Left lobe of liver (tissue), 2 donors: ENCODE measurements around the gene PDE9A. TPM values are rescaled to one million over a fixed set of nuclear protein-coding genes. Genes with fewer than 3 reads are reported as not detected.

Experiments
- ATAC-seq: fragments of 200-7000 bp; cut with Tn5 transposase; one replicate; pipeline ENCODE4 v1.9.1; 2020; ENCODE audit warnings: mild to moderate bottlenecking, moderate library complexity
- DNase-seq: peaks from one replicate; pipeline ENCODE4 v3.0.0-alpha.2; 2020; ENCODE audit warnings: low spot score
- total RNA-seq: library from RNA; stranded (reverse); gene quantifications from one replicate; pipeline ENCODE4 v1.2.1, GENCODE V29; 2021
- donor health status: DM: no; HTN: no; CAD: no; lungs with moderate emphysema.
- donor health status: DM: no; HTN: yes; CAD: no.

Gene PDE9A
- total RNA-seq, 1 donor from 2014 or later: 3.9 TPM

DNA sequence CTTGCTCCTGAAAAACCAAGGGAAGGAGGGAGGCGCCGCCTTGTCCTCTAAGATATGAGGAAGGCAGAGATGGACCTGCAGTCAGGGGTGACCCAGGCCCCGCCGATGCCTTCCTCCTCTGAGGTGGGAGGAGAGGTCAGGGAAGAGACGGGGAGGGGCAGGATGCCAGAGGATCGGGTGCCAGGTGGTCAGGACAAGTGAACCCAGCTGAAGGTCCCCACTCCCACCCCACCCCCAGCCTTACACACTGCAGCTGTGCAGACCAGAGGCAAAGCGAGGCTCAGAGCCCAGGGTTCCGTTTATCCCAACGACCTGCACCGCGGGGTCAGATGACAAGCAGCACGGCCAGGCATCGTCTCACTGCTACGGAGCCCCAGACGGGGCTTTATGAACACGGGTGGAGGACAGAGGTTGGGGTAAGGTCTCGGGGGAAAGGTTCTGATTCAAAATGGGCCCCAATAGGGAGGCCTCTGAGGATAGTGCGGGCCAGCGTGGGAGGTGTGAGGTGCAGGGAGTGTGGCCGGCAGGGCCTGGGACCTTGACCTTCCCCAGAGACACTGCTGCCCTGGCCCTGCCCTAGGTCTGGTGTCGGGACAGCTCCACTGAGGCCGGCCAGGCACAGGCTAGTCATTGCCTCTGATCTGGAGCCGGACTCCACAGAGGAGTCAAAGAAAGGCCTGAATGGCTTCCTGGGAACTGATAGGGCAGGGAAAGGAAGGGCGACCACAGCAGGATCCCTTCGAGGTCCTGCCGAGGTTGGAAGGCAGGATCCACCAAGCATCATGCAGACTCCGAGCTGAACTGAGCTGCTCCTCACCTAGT lies 113.5 kb downstream of the PDE9A start:
- ATAC-seq (no peak), DNase-seq (no peak)

- no peak for DNase-seq
- no peak for ATAC-seq
Measured at GRCh38 chr21:42767561-42767835, 114.1 kb downstream of the PDE9A start.

GRCh38 chr21:42768324-42769121 lies 115.1 kb downstream of the PDE9A start:
- no peak for DNase-seq
- ATAC-seq: no peak

- ATAC-seq (no peak), DNase-seq (no peak)
Measured at GRCh38 chr21:42769183-42769819, 115.9 kb downstream of the PDE9A start.

GRCh38 chr21:42769820-42770716 lies 116.6 kb downstream of the PDE9A start:
- no peak for DNase-seq
- ATAC-seq: no peak

DNA sequence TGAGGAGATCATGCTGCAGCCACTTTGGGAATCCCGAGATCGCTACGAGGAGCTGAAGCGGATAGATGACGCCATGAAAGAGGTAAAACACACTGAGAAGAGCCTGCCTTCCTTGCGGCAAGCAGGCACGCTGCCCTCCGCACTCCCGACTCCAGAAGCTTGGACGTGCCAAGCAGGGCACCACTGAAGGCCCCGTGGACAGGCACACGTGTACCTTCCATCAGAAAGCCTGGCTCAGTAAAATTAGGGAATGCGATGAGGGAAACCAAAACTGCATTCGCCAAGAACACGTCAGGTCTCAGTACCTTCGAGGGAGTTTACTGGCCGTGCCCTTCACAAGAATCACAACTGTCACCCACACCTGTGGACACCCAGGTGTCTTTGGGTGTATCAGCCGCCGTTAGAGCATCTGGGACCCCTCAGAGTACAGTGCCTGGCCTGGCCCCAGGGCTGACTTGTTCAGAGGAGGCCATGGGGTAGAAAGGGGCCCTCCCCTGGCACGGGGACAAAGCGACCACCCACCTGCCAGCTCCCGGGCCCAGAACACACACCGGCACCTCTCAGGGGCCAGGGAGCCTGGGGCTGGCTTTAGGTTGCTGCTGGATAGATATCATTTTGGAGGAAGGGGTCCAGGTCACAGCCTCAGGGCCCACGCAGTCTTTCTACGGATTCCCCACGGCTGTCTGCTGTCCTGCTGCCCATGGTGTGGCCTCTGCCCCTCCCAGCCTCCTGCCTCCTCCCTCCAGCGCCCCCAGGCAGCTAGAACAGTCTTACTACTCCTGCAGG lies 117.5 kb downstream of the PDE9A start:
- DNase-seq: no peak

GRCh38 chr21:42771503-42771805 lies 118.0 kb downstream of the PDE9A start:
- DNase-seq (no peak), ATAC-seq (no peak)

More for the DNA sequence above, 117.5 kb downstream of the PDE9A start:
- ATAC-seq: no peak

DNA sequence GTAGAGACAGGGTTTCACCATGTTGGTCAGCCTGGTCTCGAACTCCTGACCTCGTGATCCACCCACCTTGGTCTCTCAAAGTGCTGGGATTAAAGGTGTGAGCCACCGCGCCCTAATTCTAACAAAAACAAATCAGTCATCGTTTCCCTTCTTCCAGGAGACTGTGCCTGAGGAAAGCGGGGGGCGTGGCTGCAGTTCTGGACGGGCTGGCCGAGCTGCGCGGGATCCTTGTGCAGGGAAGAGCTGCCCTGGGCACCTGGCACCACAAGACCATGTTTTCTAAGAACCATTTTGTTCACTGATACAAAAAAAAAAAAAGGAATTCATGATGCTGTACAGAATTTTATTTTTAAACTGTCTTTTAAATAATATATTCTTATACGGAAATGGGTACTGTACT lies 121.7 kb downstream of the PDE9A start:
- no peak for DNase-seq
- ATAC-seq: no peak

DNA sequence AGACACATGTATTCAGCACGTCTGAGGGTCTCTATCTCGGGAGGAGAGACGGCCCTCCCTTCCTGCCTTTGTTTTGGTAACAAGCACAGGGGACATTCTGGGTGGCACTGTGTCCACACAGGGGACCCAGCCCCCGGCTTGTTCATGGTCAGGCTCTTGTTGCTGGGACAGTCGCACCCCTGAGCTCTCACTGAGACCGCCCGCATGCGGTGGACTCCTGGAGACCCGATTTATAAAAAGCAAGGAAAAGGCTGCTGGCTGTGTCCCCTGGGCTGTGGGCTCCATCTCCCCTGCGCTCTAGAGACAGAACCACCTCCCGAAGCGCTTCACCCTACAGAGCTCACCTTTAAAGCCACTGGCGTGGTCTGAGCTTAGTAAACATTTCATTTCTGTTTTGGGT lies 122.5 kb downstream of the PDE9A start:
- ATAC-seq (no peak), DNase-seq (no peak)

DNA sequence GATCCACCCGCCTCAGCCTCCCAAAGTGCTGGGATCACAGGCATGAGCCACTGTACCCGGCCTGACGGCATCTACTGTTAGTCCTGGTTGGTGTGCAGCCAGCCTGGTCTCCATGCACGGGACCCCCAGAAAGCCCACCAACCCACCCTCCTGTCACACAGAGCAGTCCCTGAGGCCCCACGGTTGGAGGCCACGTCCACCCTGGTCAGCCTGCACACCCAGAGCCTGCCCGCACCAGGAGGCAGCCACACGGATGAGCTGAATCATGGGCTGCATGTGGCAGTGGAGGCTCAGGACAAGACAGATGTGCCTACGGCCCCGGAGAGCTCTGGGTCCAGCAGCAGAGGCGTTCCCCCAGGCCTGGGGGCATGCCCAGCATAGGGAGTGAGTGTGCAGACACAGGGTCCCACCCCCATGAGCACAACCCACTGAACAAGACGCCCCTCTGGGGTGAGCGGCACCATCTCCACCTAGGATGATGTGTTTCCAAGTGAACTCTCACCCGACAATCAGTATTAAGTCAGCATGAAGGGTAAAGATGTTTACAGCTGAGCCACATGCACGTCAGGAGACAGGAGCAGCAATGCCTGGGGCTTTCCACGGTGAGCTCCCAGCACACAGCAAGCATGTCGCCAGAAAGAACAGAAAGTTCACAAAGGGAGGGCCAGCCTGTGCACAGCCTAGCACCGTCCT lies 123.8 kb downstream of the PDE9A start:
- no peak for DNase-seq
- ATAC-seq: no peak

DNA sequence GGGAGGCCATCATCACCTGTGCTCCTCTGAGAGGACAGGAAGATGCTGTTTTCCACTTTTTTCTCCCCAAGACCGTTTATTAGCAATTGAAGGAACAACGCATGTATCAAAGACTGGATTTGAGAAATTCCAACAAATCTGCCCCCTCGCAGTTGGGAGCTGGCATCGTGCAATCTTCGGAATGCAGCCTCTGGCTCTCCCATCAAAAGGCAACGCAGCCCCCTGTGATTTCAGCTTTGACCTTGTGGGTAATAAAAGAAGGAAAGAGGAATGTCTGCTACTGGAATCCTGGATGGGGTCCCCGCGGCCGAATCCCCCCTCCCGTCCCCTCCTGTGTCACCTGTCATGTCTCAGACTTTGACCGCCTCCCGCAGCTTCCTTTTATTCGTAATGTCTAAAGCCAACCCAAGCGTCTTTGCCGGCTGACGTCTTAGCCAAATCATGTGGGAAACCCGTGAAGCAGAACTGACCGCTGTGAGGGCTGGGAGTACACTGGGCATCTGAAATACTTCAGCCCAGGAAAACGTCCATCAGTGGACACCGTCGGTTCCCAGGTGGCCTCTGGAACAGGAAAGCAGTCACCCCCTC lies 124.4 kb downstream of the PDE9A start:
- DNase-seq (no peak), ATAC-seq (no peak)

GRCh38 chr21:42779431-42779861 lies 126.0 kb downstream of the PDE9A start:
- ATAC-seq: no peak
- no peak for DNase-seq

DNA sequence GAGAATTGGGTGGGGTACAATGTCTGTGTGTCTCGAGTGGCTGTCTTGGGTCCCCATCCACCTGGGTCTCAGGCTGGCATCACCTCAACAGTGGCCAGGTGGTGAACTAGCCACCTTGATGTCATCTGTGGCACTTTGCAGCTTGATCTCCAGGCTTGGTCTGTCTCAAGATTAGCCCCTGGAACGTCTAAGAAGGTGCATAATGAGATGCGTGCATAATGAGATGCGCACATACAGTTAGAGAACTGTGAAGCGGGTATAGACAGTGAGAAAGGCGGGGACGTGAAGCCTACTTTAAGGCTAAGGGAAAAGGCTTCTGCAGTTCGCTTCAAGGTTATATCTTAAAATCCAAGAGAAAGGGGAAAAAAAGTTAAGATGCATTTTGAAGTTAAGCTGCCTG lies 127.2 kb downstream of the PDE9A start:
- ATAC-seq (no peak), DNase-seq (no peak)

DNA sequence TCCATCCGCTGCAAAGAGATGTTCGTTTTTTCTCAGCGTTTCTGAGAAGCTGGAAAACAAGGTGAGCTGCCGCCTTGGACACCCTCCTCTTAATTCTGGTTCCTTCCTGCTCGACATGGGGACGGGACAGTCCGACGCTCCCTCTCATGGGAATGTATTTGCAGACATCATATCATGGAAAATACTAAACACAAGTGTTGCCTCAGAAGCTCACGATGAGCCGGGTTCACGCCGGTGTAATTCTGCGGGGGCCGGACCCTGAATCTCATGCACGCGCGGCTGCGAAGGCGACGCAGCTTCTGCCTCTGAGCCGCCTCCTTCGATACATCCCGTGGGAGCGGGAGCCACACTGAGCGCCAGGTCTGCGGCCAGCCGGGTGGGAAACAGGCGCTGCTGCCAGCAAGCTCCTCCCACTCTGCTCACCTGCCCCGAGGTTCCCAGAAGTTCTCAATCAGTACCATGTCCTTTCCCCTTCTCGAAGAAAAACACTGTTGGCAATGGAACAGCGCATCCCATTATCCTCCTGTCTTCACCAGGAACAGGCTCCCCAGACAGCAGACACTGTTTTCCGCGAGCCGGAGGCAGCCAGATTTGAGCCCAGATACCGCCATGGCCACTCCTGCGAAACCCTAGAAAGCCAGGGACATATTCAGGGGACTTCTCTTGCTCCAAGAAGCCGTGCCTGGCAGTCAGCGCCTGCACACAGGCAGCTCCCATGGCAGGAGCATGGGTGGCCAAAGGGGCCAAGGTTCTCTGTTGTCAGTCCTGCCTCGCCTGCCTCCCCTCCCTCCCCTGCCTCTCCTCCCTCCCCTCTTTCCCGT lies 127.9 kb downstream of the PDE9A start:
- ATAC-seq: peak; percentile 59
- no peak for DNase-seq

DNA sequence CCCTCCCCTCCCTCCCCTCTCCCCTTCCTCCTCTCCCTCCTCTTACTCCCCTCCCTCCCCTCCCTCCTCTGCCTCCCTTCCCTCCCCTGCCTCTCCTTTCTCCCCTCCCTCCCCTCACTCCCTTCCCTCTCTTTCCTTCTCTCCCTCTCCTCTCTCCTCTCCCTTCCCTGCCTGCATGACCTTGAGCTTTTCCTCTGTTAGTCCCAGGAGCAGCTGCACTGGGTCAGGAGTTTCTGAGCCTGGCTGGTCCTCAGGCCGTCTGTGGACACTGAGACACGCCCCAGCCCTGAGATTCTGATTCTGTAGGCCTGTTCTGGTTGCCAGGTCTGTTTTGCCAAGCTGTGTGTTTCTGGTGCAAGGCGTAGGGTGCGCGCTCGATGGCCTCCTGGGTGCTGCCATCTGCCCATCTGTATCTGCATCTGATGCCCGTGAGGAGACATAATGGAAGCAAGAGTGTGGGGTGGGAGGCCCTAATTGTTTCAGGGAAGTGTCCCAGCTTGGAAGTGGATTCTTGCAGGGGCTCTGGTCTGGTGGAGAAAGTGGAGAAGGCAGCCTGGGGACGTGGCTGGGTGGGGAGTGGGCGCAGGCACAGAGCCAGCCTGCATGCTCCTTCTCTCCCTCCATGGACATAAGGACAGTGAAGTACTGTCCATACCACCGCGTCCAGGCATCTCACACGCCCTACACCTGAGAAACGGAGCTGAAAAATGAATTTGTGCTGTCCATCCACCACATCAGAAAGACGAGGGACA lies 128.7 kb downstream of the PDE9A start:
- ATAC-seq: peak; percentile 29
- no peak for DNase-seq

DNA sequence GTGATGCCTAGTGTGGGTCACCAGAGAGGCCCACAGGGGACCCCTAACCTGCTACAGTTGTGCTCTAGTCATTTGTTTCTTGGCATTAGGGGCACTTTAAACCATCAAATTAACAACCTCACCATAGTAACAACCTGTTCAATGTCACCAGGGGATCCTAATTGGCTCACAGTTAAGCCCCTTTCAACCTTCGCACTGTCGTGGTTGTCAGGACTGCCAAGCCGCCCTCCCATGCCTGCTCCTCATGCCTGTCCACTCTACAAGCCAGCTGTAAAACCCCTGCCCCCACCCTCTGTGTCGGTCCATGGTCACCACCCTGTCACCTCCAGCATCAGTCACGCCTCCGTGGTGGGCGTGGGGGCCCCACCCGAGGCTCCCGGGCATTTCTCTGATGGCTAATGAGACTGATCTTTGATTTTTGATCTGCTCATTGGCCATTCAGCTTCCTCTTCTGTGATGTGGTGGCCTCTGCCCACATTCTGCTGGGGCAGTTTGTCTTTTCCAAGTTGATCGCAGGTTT lies 129.4 kb downstream of the PDE9A start:
- no peak for DNase-seq
- ATAC-seq: no peak

GRCh38 chr21:42784276-42784675 lies 130.9 kb downstream of the PDE9A start:
- DNase-seq (no peak), ATAC-seq (no peak)
